Lung (tissue), 12 donors: ENCODE results near the gene CD200R1L. TPM values are rescaled to one million over a fixed set of nuclear protein-coding genes. Genes with fewer than 3 reads are reported as not detected.

Experiments
- ATAC-seq: fragments of 200-7000 bp; cut with Tn5 transposase; one replicate; pipeline ENCODE4 v1.9.1; 2020; ENCODE audit warnings: moderate number of reproducible peaks; ENCODE audit not compliant: insufficient read depth, low FRiP score
- DNase-seq, 3 donors: peaks; one replicate each; pipeline ENCODE4 v3.0.0-alpha.2; 2013 to 2017
- H3K27ac ChIP-seq, 2 donors: one replicate each; pipeline ENCODE4 v1.5.1; 2013; ENCODE audit warnings: mild to moderate bottlenecking in 2 of 2, moderate library complexity in 2 of 2, control low read depth in 1 of 2, inconsistent platforms in 1 of 2, low read depth in 1 of 2, low read length in 1 of 2
- H3K27me3 ChIP-seq, 3 donors: one replicate each; pipeline ENCODE4 v1.5.1; 2013; ENCODE audit warnings: low read length in 2 of 3; ENCODE audit not compliant: control insufficient read depth in 3 of 3, insufficient read depth in 3 of 3
- H3K36me3 ChIP-seq, 4 donors: one replicate each; pipeline ENCODE4 v1.5.1; 2013; ENCODE audit warnings: low read length in 4 of 4, mild to moderate bottlenecking in 1 of 4, moderate library complexity in 1 of 4; ENCODE audit not compliant: control insufficient read depth in 4 of 4, insufficient read depth in 4 of 4
- H3K4me1 ChIP-seq, 5 donors: one replicate each; pipeline ENCODE4 v1.5.1; 2013; ENCODE audit warnings: low read length in 5 of 5, mild to moderate bottlenecking in 2 of 5, moderate library complexity in 1 of 5; ENCODE audit not compliant: control insufficient read depth in 5 of 5, insufficient read depth in 5 of 5
- H3K4me3 ChIP-seq: one replicate; pipeline ENCODE4 v1.5.1; 2013; ENCODE audit warnings: mild to moderate bottlenecking, control low read depth, moderate library complexity
- H3K9ac ChIP-seq, 2 donors: one replicate each; pipeline ENCODE4 v1.5.1; 2013; ENCODE audit warnings: low read length in 2 of 2, control low read depth in 1 of 2; ENCODE audit not compliant: insufficient read depth in 1 of 2
- H3K9me3 ChIP-seq, 4 donors: one replicate each; pipeline ENCODE4 v1.5.1; 2013; ENCODE audit warnings: low read length in 3 of 4, mild to moderate bottlenecking in 1 of 4, moderate library complexity in 1 of 4; ENCODE audit not compliant: control insufficient read depth in 4 of 4, insufficient read depth in 3 of 4
- CTCF ChIP-seq: IDR thresholded peaks from 2 replicates; pipeline ENCODE4 v1.5.1; 2012; ENCODE audit warnings: mild to moderate bottlenecking; ENCODE audit errors: control extremely low read depth, extremely low read depth
- WGBS, 2 donors: extraction: QIAGEN DNeasy Blood & Tissue Kit; methylation state at CpG; one replicate each; pipeline ENCODE4 v1.1.7; 2013; 5-methylcytosine and 5-hydroxymethylcytosine counted together
- polyA plus RNA-seq, 2 donors: library from polyadenylated mRNA; stranded (reverse); fragments of 200-250 nt; gene quantifications; one replicate each; pipeline ENCODE4 v1.2.1, GENCODE V29; 2013
- total RNA-seq, 2 donors: library from RNA; depleted of rRNA in 1 of 2; stranded (reverse); fragments of >200 nt in 1 of 2; gene quantifications; one replicate each; pipeline ENCODE4 v1.2.1, GENCODE V29; 2014 to 2021
- donor health status: control.
- donor health status: control.
- donor health status: Bipolar disorder and iron deficiency.
- donor health status: healthy.
- donor health status: DM: yes; HTN: yes; CAD: no.

The CD200R1L gene
- total and polyA plus RNA-seq, 4 donors = not detected

- Histone ChIP-seq H3K9ac (no peak overlapping the region), H3K4me1 (no peaks in the 10 kb centered on the region), H3K27me3 (peaks cover 0 to 6% (median 0%) of the 10 kb centered on the region in 3 donors), H3K9me3 (no peaks in the 10 kb centered on the region), H3K36me3 (no peaks in the 10 kb centered on the region), H3K27ac (no peak overlapping the region), H3K4me3 (no peak overlapping the region)
- TF ChIP-seq CTCF = no peak
- DNase-seq = no peak
- ATAC-seq = no peak
Measured at GRCh38 chr3:112799946-112800345, 46.7 kb downstream of the CD200R1L start.

- H3K27ac ChIP-seq = no peak overlapping the region
- ATAC-seq (no peak), DNase-seq (no peak)
- peaks cover 0 to 8% (median 0%) of the 10 kb centered on the region in 3 donors for H3K27me3 ChIP-seq
- H3K36me3 ChIP-seq = no peaks in the 10 kb centered on the region
- H3K9me3 ChIP-seq = peaks cover 0 to 2% (median 0%) of the 10 kb centered on the region in 4 donors
- TF ChIP-seq CTCF = no peak
- no peak overlapping the region for H3K9ac ChIP-seq
- H3K4me1 ChIP-seq = no peaks in the 10 kb centered on the region
- no peak overlapping the region for H3K4me3 ChIP-seq
- 23 to 25% methylated on average over 6 of the region's 6 CpGs for WGBS, 2 donors
Measured at GRCh38 chr3:112794622-112795172, 52.0 kb downstream of the CD200R1L start.

- no peak for TF ChIP-seq CTCF
- H3K27me3 ChIP-seq = peaks cover 0 to 8% (median 0%) of the 10 kb centered on the region in 3 donors
- peaks cover 0 to 2% (median 0%) of the 10 kb centered on the region in 4 donors for H3K9me3 ChIP-seq
- H3K9ac ChIP-seq = no peak overlapping the region
- no peak overlapping the region for H3K27ac ChIP-seq
- H3K4me3 ChIP-seq = no peak overlapping the region
- H3K4me1 ChIP-seq = no peaks in the 10 kb centered on the region
- no peaks in the 10 kb centered on the region for H3K36me3 ChIP-seq
- DNase-seq = no peak
- ATAC-seq = no peak
- 73 to 85% methylated on average over 3 of the region's 3 CpGs for WGBS, 2 donors
Measured at GRCh38 chr3:112793326-112794081, 53.2 kb downstream of the CD200R1L start.
